AG04449 (cell line): ENCODE results near the gene LEMD1.
"Not testable (repeated sequence)": the region's sequence is repeated elsewhere in the genome, so short reads cannot be mapped to it uniquely, and the experiment has no call there.

ENCODE experiments used
- CTCF ChIA-PET: fragments of 350-600 bp; formaldehyde crosslinking; extraction: SDS; loops from one replicate; lab custom pipeline; 2021; ENCODE audit warnings: antibody characterized with exemption; lab: Yijun Ruan, JAX
- POLR2A ChIA-PET: fragments of 400-600, 350-600 bp; formaldehyde crosslinking; extraction: SDS; loops from one replicate; lab custom pipeline; 2020; ENCODE audit warnings: antibody characterized with exemption, inconsistent platforms; lab: Yijun Ruan, JAX
- DNase-seq: peaks from one replicate; pipeline ENCODE4 v3.0.0-alpha.2; 2010; ENCODE audit warnings: low read depth, low spot score
- H3K4me3 ChIP-seq: 2 replicates; pipeline ENCODE4 v1.5.1; 2011; ENCODE audit warnings: low read depth, mild to moderate bottlenecking, control low read depth, low read length
- CTCF ChIP-seq: IDR thresholded peaks from one replicate; pipeline ENCODE4 v1.5.1; 2011; ENCODE audit warnings: mild to moderate bottlenecking, moderate library complexity, low read length, control low read depth, inconsistent platforms; ENCODE audit not compliant: insufficient read depth; ENCODE audit errors: missing control alignments

The LEMD1 gene

GRCh38 chr1:205370780-205371179 is 51.1 kb downstream of the LEMD1 start:
- no peak overlapping the region for H3K4me3 ChIP-seq
- POLR2A ChIA-PET = no interaction called here
- CTCF ChIA-PET = interaction anchor here (0.9 to 8.8 kb wide), 7 partner anchors 8 to 153 kb away, joined by 3 to 58 read pairs (median 4); partner anchors contain the start of gene KLHDC8A
- TF ChIP-seq CTCF = no peak
- DNase-seq = no peak

- ChIA-PET POLR2A (no interaction called here), CTCF (interaction anchor here (0.6 to 8.8 kb wide), 9 partner anchors 9 to 154 kb away, joined by 3 to 58 read pairs (median 3); partner anchors contain the start of gene KLHDC8A)
- no peak overlapping the region for H3K4me3 ChIP-seq
- no peak for DNase-seq
- no peak for TF ChIP-seq CTCF
These were observed 52.1 kb downstream of the LEMD1 start for GRCh38 chr1:205369701-205370123.

- TF ChIP-seq CTCF = no peak
- H3K4me3 ChIP-seq = no peak overlapping the region
- ChIA-PET CTCF (interaction anchor here (0.6 to 8.8 kb wide), 2 partner anchors 14 to 62 kb away, joined by 4 to 58 read pairs; partner anchors contain the start of gene KLHDC8A), POLR2A (no interaction called here)
- no peak for DNase-seq
These were observed 53.4 kb downstream of the LEMD1 start for GRCh38 chr1:205368478-205368877.

- TF ChIP-seq CTCF = no peak
- POLR2A ChIA-PET = no interaction called here
- CTCF ChIA-PET = interaction anchor here (0.9 to 3.8 kb wide), 8 partner anchors 8 to 120 kb away, joined by 3 to 31 read pairs (median 6); partner anchors contain the start of gene KLHDC8A
- DNase-seq = no peak
- H3K4me3 ChIP-seq = no peak overlapping the region
These were observed 55.9 kb downstream of the LEMD1 start for GRCh38 chr1:205365945-205366463.

GRCh38 chr1:205365086-205365485 is 56.8 kb downstream of the LEMD1 start:
- H3K4me3 ChIP-seq, POLR2A ChIA-PET, DNase-seq: not testable (repeated sequence)
- CTCF ChIA-PET = interaction anchor here (1.7 to 3.8 kb wide), 5 partner anchors 9 to 120 kb away, joined by 6 to 31 read pairs (median 7); partner anchors contain the start of gene KLHDC8A

GRCh38 chr1:205360891-205361290 is 61.0 kb downstream of the LEMD1 start:
- CTCF ChIA-PET = interaction anchor here (2.5 kb wide), 1 partner anchor 164 kb away, joined by 7 read pairs; no protein-coding TSS in a partner anchor

More at GRCh38 chr1:205360891-205361290, 61.0 kb downstream of the LEMD1 start:
- POLR2A ChIA-PET = no interaction called here
- no peak for DNase-seq
- no peak overlapping the region for H3K4me3 ChIP-seq
- TF ChIP-seq CTCF = no peak
